H1 (cell line): ENCODE results near the gene UGT1A8. TPM values are rescaled to one million over a fixed set of nuclear protein-coding genes. Genes with fewer than 3 reads are reported as not detected.

Experiments used
- CTCF ChIA-PET: fragments of 300-600 bp; sonication (Branson Sonifier 250); formaldehyde crosslinking; loops from one replicate; lab custom pipeline; 2021; ENCODE audit not compliant: partially characterized antibody; lab: Charles Lee
- POLR2A ChIA-PET: fragments of 300-600 bp; sonication (Branson Sonifier 250); formaldehyde crosslinking; loops from one replicate; lab custom pipeline; 2021; ENCODE audit warnings: inconsistent platforms; ENCODE audit not compliant: partially characterized antibody; lab: Charles Lee
- DNase-seq, 2 experiments: peaks; one replicate each; pipeline versions ENCODE4 v3.0.0 to v3.0.0-alpha.2; 2010 to 2022; ENCODE audit warnings: low spot score in 2 of 2, low read depth in 1 of 2, mixed read lengths in 1 of 2
- FAIRE-seq: peaks from 2 replicates; lab custom pipeline; 2011; peaks lifted over from hg19 to GRCh38; lab: Jason Lieb, UNC
- H2AFZ ChIP-seq: 2 replicates; pipeline ENCODE4 v1.8.1; 2012; ENCODE audit warnings: low read length, inconsistent platforms
- H2AK5ac ChIP-seq: 2 replicates; pipeline ENCODE4 v1.6.1; 2013; ENCODE audit warnings: low read depth, low read length
- H2BK120ac ChIP-seq: replicated peaks from 2 replicates; pipeline ENCODE3; 2013; ENCODE audit warnings: low read depth, low read length, inconsistent platforms
- H2BK12ac ChIP-seq: 2 replicates; pipeline ENCODE4 v1.6.1; 2013; ENCODE audit warnings: low read depth, low read length
- H2BK15ac ChIP-seq: 2 replicates; pipeline ENCODE4 v1.6.1; 2013; ENCODE audit warnings: low read length
- H2BK20ac ChIP-seq: 2 replicates; pipeline ENCODE4 v1.6.1; 2013; ENCODE audit warnings: low read length
- H2BK5ac ChIP-seq: 2 replicates; pipeline ENCODE4 v1.6.1; 2013; ENCODE audit warnings: low read depth, low read length
- H3K14ac ChIP-seq: 2 replicates; pipeline ENCODE4 v1.6.1; 2013; ENCODE audit warnings: inconsistent platforms; ENCODE audit not compliant: insufficient read length
- H3K18ac ChIP-seq: 2 replicates; pipeline ENCODE4 v1.6.1; 2013; ENCODE audit warnings: low read length; ENCODE audit errors: extremely low read depth
- H3K23ac ChIP-seq: 2 replicates; pipeline ENCODE4 v1.6.1; 2013; ENCODE audit warnings: inconsistent platforms; ENCODE audit not compliant: insufficient read length
- H3K23me2 ChIP-seq: 2 replicates; pipeline ENCODE4 v1.6.1; 2013; ENCODE audit warnings: low read depth, low read length
- H3K27ac ChIP-seq: 2 replicates; pipeline ENCODE4 v1.6.1; 2011; ENCODE audit warnings: low read depth, low read length, inconsistent platforms
- H3K27me3 ChIP-seq, 4 experiments: replicated peaks in 1 of 4; 1 replicate in 1 of 4; 2 replicates in 3 of 4; pipeline versions ENCODE4 v1.6.1 to v1.8.1; 2011 to 2013; ENCODE audit warnings: low read length in 3 of 4, mild to moderate bottlenecking in 3 of 4, inconsistent platforms in 2 of 4, mixed read lengths in 2 of 4, moderate library complexity in 1 of 4; ENCODE audit not compliant: control insufficient read depth in 3 of 4, insufficient read depth in 3 of 4; ENCODE audit errors: extremely low read depth in 1 of 4
- H3K36me3 ChIP-seq, 4 experiments: 2 replicates each; pipeline versions ENCODE4 v1.6.1 to v1.8.1; 2011 to 2013; ENCODE audit warnings: mild to moderate bottlenecking in 4 of 4, low read length in 3 of 4, moderate library complexity in 2 of 4, control low read depth in 1 of 4, inconsistent platforms in 1 of 4; ENCODE audit not compliant: insufficient read depth in 4 of 4, control insufficient read depth in 2 of 4
- H3K4ac ChIP-seq: replicated peaks from 2 replicates; pipeline ENCODE3; 2013; ENCODE audit warnings: low read length, low read depth, mixed read lengths, inconsistent platforms; ENCODE audit not compliant: insufficient read length
- H3K4me1 ChIP-seq, 4 experiments: replicated peaks in 1 of 4; 1 replicate in 1 of 4; 2 replicates in 3 of 4; pipeline versions ENCODE4 v1.6.1 to v1.8.1; 2011 to 2013; ENCODE audit warnings: low read length in 3 of 4, inconsistent platforms in 2 of 4, mixed read lengths in 1 of 4; ENCODE audit not compliant: insufficient read depth in 4 of 4, control insufficient read depth in 3 of 4
- H3K4me2 ChIP-seq, 2 experiments: 2 replicates each; pipeline versions ENCODE4 v1.6.1 to v1.8.1; 2011 to 2013; ENCODE audit warnings: low read depth in 2 of 2, low read length in 2 of 2, control low read depth in 1 of 2, inconsistent platforms in 1 of 2, mild to moderate bottlenecking in 1 of 2; ENCODE audit not compliant: insufficient read depth in 1 of 2
- H3K4me3 ChIP-seq, 4 experiments: fragments of 200-600, 300-600 bp in 1 of 4; sonication (generic), shearing (Covaris generic), sonication (Bioruptor Twin) in 1 of 4; 2 replicates each; pipeline versions ENCODE4 v1.5.1 to v1.8.1; 2011 to 2016; ENCODE audit warnings: low read length in 4 of 4, low read depth in 3 of 4, control low read depth in 2 of 4, inconsistent platforms in 2 of 4, mild to moderate bottlenecking in 2 of 4, mixed read lengths in 1 of 4, moderate library complexity in 1 of 4; ENCODE audit not compliant: insufficient read depth in 2 of 4; ENCODE audit errors: extremely low read depth in 1 of 4
- H3K56ac ChIP-seq: replicated peaks from 2 replicates; pipeline ENCODE3; 2013; ENCODE audit warnings: low read depth, mild to moderate bottlenecking, mixed read lengths, low read length, inconsistent platforms; ENCODE audit not compliant: insufficient read length
- H3K79me1 ChIP-seq: 2 replicates; pipeline ENCODE4 v1.6.1; 2013; ENCODE audit warnings: low read depth, low read length, control low read depth
- H3K79me2 ChIP-seq, 2 experiments: 2 replicates each; pipeline versions ENCODE4 v1.6.1 to v1.8.1; 2012 to 2013; ENCODE audit warnings: low read length in 2 of 2, mild to moderate bottlenecking in 2 of 2, inconsistent platforms in 1 of 2; ENCODE audit not compliant: insufficient read depth in 2 of 2, control insufficient read depth in 1 of 2
- H3K9ac ChIP-seq, 4 experiments: replicated peaks in 1 of 4; 1 replicate in 1 of 4; 2 replicates in 3 of 4; pipeline versions ENCODE4 v1.6.1 to v1.8.1; 2011 to 2013; ENCODE audit warnings: low read depth in 3 of 4, low read length in 3 of 4, control low read depth in 2 of 4, mild to moderate bottlenecking in 2 of 4, moderate library complexity in 2 of 4, inconsistent platforms in 1 of 4; ENCODE audit errors: extremely low read depth in 1 of 4
- H3K9me3 ChIP-seq, 2 experiments: 2 replicates each; pipeline versions ENCODE4 v1.6.1 to v1.8.1; 2012 to 2013; ENCODE audit warnings: mild to moderate bottlenecking in 2 of 2, moderate library complexity in 2 of 2, control low read depth in 1 of 2, inconsistent platforms in 1 of 2, low read depth in 1 of 2, low read length in 1 of 2, mixed read lengths in 1 of 2; ENCODE audit not compliant: insufficient read depth in 2 of 2
- H4K20me1 ChIP-seq, 2 experiments: replicated peaks in 1 of 2; 2 replicates each; pipeline versions ENCODE3 to v1.8.1; 2011 to 2013; ENCODE audit warnings: inconsistent platforms in 2 of 2, low read length in 2 of 2, mild to moderate bottlenecking in 1 of 2; ENCODE audit not compliant: insufficient read depth in 2 of 2, control insufficient read depth in 1 of 2
- H4K5ac ChIP-seq: 2 replicates; pipeline ENCODE4 v1.6.1; 2013; ENCODE audit warnings: low read length, low read depth, mixed read lengths, inconsistent platforms; ENCODE audit not compliant: insufficient read length
- H4K8ac ChIP-seq: 2 replicates; pipeline ENCODE4 v1.8.0; 2013; ENCODE audit warnings: mild to moderate bottlenecking, moderate library complexity, low read length, inconsistent platforms; ENCODE audit not compliant: insufficient read depth; ENCODE audit errors: extremely low read depth
- H4K91ac ChIP-seq: replicated peaks from 2 replicates; pipeline ENCODE3; 2013; ENCODE audit warnings: low read length, mixed read lengths, inconsistent platforms; ENCODE audit not compliant: insufficient read length
- CHD1 ChIP-seq: IDR thresholded peaks from 2 replicates; pipeline ENCODE4 v1.6.1; 2012; ENCODE audit warnings: low read depth, low read length, improper control_type of control experiment
- GTF2F1 ChIP-seq: IDR thresholded peaks from 2 replicates; pipeline ENCODE4 v1.6.1; 2012; ENCODE audit warnings: low read depth, low read length, improper control_type of control experiment, borderline replicate concordance
- POLR2A ChIP-seq, 2 experiments: IDR thresholded peaks; 1 replicate in 1 of 2; 2 replicates in 1 of 2; pipeline ENCODE4 v1.6.1; 2011; ENCODE audit warnings: low read depth in 2 of 2, low read length in 2 of 2, mild to moderate bottlenecking in 2 of 2; ENCODE audit errors: control extremely low read depth in 1 of 2
- POU5F1 ChIP-seq: IDR thresholded peaks from 2 replicates; pipeline ENCODE4 v1.6.1; 2011; ENCODE audit warnings: low read depth, mild to moderate bottlenecking, low read length, moderate library complexity
- WGBS, 2 experiments: shearing (Covaris generic) in 1 of 2; methylation state at CpG; one replicate each; pipeline versions ENCODE4 v1.1.6 to v1.1.7; 2013 to 2015; ENCODE audit warnings: low lambda C conversion rate in 2 of 2, mixed read lengths in 2 of 2, inconsistent platforms in 1 of 2, low coverage in 1 of 2, missing lambda C conversion rate in 1 of 2; ENCODE audit not compliant: insufficient replicate concordance in 2 of 2, insufficient coverage in 1 of 2, insufficient read length in 1 of 2; ENCODE audit errors: extremely low coverage in 1 of 2, missing lambda C conversion rate in 1 of 2; 5-methylcytosine and 5-hydroxymethylcytosine counted together
- polyA plus RNA-seq, 7 experiments: library from polyadenylated mRNA; depleted of rRNA in 3 of 7; stranded (reverse) in 5 of 7; unstranded in 2 of 7; fragments of >200 nt in 5 of 7; fragments of 200-250 nt in 2 of 7; gene quantifications; 1 replicate in 5 of 7; 2 replicates in 1 of 7; 4 replicates in 1 of 7; pipeline versions ENCODE4 v1.2.1 to v1.2.3, GENCODE V29; 2011 to 2013; ENCODE audit warnings: missing spikeins in 2 of 7, mixed read lengths in 2 of 7
- total RNA-seq: library from RNA; stranded (reverse); fragmentation: NEBNext Ultra II Directional; extraction: Animal tissue kit (Norgen Biotek cat#: 25700); gene quantifications from 2 replicates; pipeline ENCODE4 v1.2.1, GENCODE V29; 2021
- TF ChIP-seq, protein P1 (sequence below): IDR thresholded peaks from 2 replicates; pipeline ENCODE4 v1.6.1; 2011; ENCODE audit warnings: low read length, improper control_type of control experiment
- TF ChIP-seq, protein P2 (sequence below), 3 experiments: IDR thresholded peaks; 1 replicate in 2 of 3; 2 replicates in 1 of 3; pipeline versions ENCODE4 v1.5.1 to v1.6.1; 2011; ENCODE audit warnings: low read length in 3 of 3, mild to moderate bottlenecking in 3 of 3, inconsistent platforms in 2 of 3, low read depth in 1 of 3, moderate library complexity in 1 of 3; ENCODE audit not compliant: insufficient read depth in 1 of 3; ENCODE audit errors: control extremely low read depth in 1 of 3
- TF ChIP-seq, protein P3 (sequence below): IDR thresholded peaks from 2 replicates; pipeline ENCODE4 v1.6.1; 2012; ENCODE audit warnings: low read length, inconsistent platforms

Gene UGT1A8
- total and polyA plus RNA-seq, 2 of the 8 experiments (the other 6 are each of a cell fraction or from before 2014, with no cell fraction given), result not detected

DNA sequence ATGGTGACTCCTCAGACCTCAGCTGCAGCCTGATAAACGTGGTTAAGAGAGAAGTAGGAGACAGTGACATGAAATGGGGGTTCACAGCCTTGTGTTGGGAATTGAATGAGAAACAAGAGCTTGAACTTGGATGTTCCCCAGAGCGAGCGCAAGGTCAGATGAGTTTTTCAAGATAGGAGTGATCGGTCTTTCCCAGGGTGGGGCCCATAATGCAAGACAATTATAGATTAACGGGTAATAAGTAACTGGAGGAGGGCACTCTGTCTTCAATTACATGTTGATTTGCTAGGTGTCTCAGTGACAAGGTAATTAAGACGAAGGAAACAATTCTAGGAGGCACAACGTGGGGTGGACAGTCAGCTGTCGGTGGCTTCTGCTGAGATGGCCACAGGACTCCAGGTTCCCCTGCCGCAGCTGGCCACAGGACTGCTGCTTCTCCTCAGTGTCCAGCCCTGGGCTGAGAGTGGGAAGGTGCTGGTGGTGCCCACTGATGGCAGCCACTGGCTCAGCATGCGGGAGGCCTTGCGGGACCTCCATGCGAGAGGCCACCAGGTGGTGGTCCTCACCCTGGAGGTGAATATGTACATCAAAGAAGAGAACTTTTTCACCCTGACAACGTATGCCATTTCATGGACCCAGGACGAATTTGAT, 95.3 kb downstream of the UGT1A8 start, which contains the start of gene UGT1A5:
TSS of gene UGT1A5 (plus strand) at position 297 of the 651 bp plus-strand sequence. CDS start at position 382, 85 bp downstream.
- DNase-seq, result no peak
- Histone ChIP-seq H2BK20ac (no peak within 1 kb of the TSS), H3K23me2 (no peaks in the 10 kb centered on the region), H3K36me3 (no peaks in the 10 kb centered on the region), H4K5ac (no peak within 1 kb of the TSS), H3K27me3 (peaks cover 0 to 1% (median 0%) of the 10 kb centered on the region in 4 experiments; a peak in 1 of 7 replicates), H2AFZ (peak within 1 kb of the TSS; percentile 94; the same call in 1 of the 2 replicates), H3K18ac (no peak within 1 kb of the TSS), H4K8ac (no peak within 1 kb of the TSS), H3K9ac (no peak within 1 kb of the TSS), H3K4me3 (no peak within 1 kb of the TSS), H2BK12ac (no peak within 1 kb of the TSS), H3K27ac (no peak within 1 kb of the TSS), H3K4ac (no peak within 1 kb of the TSS), H2BK5ac (no peak within 1 kb of the TSS), H3K56ac (no peak within 1 kb of the TSS), H3K4me1 (no peaks in the 10 kb centered on the region), H3K79me1 (no peaks in the 10 kb centered on the region), H2BK15ac (no peak within 1 kb of the TSS), H4K91ac (no peak within 1 kb of the TSS), H3K79me2 (no peaks in the 10 kb centered on the region), H3K23ac (no peak within 1 kb of the TSS), H2BK120ac (no peak within 1 kb of the TSS), H4K20me1 (no peaks in the 10 kb centered on the region), H3K4me2 (no peak within 1 kb of the TSS), H2AK5ac (no peak within 1 kb of the TSS), H3K9me3 (no peaks in the 10 kb centered on the region), H3K14ac (no peak within 1 kb of the TSS)
- WGBS, 2 experiments, result 90% methylated on average over 14 of the region's 14 CpGs; no CpG with 5 or more reads in 1 of the 2 experiments
- ChIA-PET CTCF (interaction anchor here (0.6 to 3.2 kb wide), 10 partner anchors 14 to 1243 kb away, joined by 3 to 19 read pairs (median 6); no protein-coding TSS in a partner anchor), POLR2A (no interaction called here)
- FAIRE-seq, result no peak
- TF ChIP-seq, protein P1, sequence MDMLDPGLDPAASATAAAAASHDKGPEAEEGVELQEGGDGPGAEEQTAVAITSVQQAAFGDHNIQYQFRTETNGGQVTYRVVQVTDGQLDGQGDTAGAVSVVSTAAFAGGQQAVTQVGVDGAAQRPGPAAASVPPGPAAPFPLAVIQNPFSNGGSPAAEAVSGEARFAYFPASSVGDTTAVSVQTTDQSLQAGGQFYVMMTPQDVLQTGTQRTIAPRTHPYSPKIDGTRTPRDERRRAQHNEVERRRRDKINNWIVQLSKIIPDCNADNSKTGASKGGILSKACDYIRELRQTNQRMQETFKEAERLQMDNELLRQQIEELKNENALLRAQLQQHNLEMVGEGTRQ, result no peak
- TF ChIP-seq, protein P2, sequence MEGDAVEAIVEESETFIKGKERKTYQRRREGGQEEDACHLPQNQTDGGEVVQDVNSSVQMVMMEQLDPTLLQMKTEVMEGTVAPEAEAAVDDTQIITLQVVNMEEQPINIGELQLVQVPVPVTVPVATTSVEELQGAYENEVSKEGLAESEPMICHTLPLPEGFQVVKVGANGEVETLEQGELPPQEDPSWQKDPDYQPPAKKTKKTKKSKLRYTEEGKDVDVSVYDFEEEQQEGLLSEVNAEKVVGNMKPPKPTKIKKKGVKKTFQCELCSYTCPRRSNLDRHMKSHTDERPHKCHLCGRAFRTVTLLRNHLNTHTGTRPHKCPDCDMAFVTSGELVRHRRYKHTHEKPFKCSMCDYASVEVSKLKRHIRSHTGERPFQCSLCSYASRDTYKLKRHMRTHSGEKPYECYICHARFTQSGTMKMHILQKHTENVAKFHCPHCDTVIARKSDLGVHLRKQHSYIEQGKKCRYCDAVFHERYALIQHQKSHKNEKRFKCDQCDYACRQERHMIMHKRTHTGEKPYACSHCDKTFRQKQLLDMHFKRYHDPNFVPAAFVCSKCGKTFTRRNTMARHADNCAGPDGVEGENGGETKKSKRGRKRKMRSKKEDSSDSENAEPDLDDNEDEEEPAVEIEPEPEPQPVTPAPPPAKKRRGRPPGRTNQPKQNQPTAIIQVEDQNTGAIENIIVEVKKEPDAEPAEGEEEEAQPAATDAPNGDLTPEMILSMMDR (IDR thresholded peaks at IDR 0.05; ENCODE audit: control extremely low read depth in 1 of 3, insufficient read depth in 1 of 3, low read depth in 1 of 3, low read length in 3 of 3), result no peak
- TF ChIP-seq CHD1 (no peak), POLR2A (IDR thresholded peaks at IDR 0.05; ENCODE audit: control extremely low read depth in 1 of 2, low read depth in 2 of 2, low read length in 2 of 2) (no peak), POU5F1 (no peak), GTF2F1 (no peak)
- TF ChIP-seq, protein P3, sequence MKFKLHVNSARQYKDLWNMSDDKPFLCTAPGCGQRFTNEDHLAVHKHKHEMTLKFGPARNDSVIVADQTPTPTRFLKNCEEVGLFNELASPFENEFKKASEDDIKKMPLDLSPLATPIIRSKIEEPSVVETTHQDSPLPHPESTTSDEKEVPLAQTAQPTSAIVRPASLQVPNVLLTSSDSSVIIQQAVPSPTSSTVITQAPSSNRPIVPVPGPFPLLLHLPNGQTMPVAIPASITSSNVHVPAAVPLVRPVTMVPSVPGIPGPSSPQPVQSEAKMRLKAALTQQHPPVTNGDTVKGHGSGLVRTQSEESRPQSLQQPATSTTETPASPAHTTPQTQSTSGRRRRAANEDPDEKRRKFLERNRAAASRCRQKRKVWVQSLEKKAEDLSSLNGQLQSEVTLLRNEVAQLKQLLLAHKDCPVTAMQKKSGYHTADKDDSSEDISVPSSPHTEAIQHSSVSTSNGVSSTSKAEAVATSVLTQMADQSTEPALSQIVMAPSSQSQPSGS, result no peak
